Body of pancreas (tissue), 4 donors: ENCODE measurements around the gene RUSC1. TPM values are rescaled to one million over a fixed set of nuclear protein-coding genes. Genes with fewer than 3 reads are reported as not detected.
A peak's percentile ranks its signal among the peaks of the same experiment; 100 is the strongest.

ENCODE experiments used
- ATAC-seq: fragments of 150-250 bp; one replicate; pipeline ENCODE4 v1.9.1; 2016
- DNase-seq, 4 donors: peaks; one replicate each; pipeline ENCODE4 v3.0.0-alpha.2; 2019
- H3K27ac ChIP-seq, 4 donors: fragments of 200-600 bp; sonication (generic); 1 replicate in 3 of 4; 2 replicates in 1 of 4; pipeline versions ENCODE4 v1.5.1 to v1.6.1; 2016 to 2019; ENCODE audit warnings: mild to moderate bottlenecking in 1 of 4, mixed read lengths in 1 of 4, moderate library complexity in 1 of 4
- H3K27me3 ChIP-seq, 2 donors: fragments of 200-600 bp; sonication (generic); one replicate each; pipeline ENCODE4 v1.6.0; 2016; ENCODE audit warnings: mild to moderate bottlenecking in 1 of 2
- H3K36me3 ChIP-seq, 2 donors: fragments of 200-600 bp; sonication (generic); replicated peaks in 1 of 2; 2 replicates each; pipeline ENCODE4 v1.5.1; 2016; ENCODE audit warnings: low read depth in 2 of 2; ENCODE audit not compliant: insufficient read depth in 1 of 2
- H3K4me1 ChIP-seq: fragments of 200-600 bp; sonication (generic); one replicate; pipeline ENCODE4 v1.6.0; 2016
- H3K4me3 ChIP-seq, 2 donors: fragments of 200-600 bp; sonication (generic); 1 replicate in 1 of 2; 2 replicates in 1 of 2; pipeline ENCODE4 v1.5.1; 2016 to 2019
- H3K9me3 ChIP-seq, 3 donors: fragments of 200-600 bp; sonication (generic); 1 replicate in 2 of 3; 2 replicates in 1 of 3; pipeline ENCODE4 v1.5.1; 2016
- POLR2A ChIP-seq, 3 donors: fragments of 450-650 bp; IDR thresholded peaks; one replicate each; pipeline ENCODE4 v1.6.1; 2016; ENCODE audit warnings: antibody characterized with exemption in 3 of 3, mild to moderate bottlenecking in 2 of 3
- WGBS, 2 donors: methylation state at CpG; one replicate each; pipeline ENCODE4 v1.1.5; 2017; 5-methylcytosine and 5-hydroxymethylcytosine counted together
- intact Hi-C: fragments of 100-400 bp; cut with DNase I; formaldehyde crosslinking; loops from one replicate; pipeline ENCODE4 v1.15.1; 2023
- total RNA-seq, 2 donors: library from RNA; depleted of rRNA; stranded (reverse); fragments of >200 nt; gene quantifications; one replicate each; pipeline ENCODE4 v1.1.0, GENCODE V29; 2016
- TF ChIP-seq, protein P1 (sequence below), 7 experiments: fragments of 450-650 bp in 4 of 7; fragments of 200-600 bp in 3 of 7; sonication (generic) in 3 of 7; IDR thresholded peaks; one replicate each; pipeline ENCODE4 v1.5.1; 2016 to 2019; ENCODE audit warnings: antibody characterized with exemption in 7 of 7

Gene RUSC1, protein sequence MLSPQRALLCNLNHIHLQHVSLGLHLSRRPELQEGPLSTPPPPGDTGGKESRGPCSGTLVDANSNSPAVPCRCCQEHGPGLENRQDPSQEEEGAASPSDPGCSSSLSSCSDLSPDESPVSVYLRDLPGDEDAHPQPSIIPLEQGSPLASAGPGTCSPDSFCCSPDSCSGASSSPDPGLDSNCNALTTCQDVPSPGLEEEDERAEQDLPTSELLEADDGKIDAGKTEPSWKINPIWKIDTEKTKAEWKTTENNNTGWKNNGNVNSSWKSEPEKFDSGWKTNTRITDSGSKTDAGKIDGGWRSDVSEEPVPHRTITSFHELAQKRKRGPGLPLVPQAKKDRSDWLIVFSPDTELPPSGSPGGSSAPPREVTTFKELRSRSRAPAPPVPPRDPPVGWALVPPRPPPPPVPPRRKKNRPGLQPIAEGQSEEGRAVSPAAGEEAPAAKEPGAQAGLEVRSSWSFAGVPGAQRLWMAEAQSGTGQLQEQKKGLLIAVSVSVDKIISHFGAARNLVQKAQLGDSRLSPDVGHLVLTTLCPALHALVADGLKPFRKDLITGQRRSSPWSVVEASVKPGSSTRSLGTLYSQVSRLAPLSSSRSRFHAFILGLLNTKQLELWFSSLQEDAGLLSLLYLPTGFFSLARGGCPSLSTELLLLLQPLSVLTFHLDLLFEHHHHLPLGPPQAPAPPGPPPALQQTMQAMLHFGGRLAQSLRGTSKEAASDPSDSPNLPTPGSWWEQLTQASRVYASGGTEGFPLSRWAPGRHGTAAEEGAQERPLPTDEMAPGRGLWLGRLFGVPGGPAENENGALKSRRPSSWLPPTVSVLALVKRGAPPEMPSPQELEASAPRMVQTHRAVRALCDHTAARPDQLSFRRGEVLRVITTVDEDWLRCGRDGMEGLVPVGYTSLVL
- total RNA-seq, result 10 to 100 TPM; 19.4 to 21.3 TPM

GRCh38 chr1:155320661-155321617 lies at the start of gene RUSC1:
TSS of gene RUSC1 (plus strand) at chr1:155320894. CDS start at chr1:155321774, 880 bp downstream.
- no peak for ATAC-seq
- intact Hi-C loops, result loop anchor here (5.0 kb wide), 1 partner anchor 69 kb away; no protein-coding TSS in a partner anchor
- peak; percentile 60 to 76 (median 66) for DNase-seq
- TF ChIP-seq, protein P1, sequence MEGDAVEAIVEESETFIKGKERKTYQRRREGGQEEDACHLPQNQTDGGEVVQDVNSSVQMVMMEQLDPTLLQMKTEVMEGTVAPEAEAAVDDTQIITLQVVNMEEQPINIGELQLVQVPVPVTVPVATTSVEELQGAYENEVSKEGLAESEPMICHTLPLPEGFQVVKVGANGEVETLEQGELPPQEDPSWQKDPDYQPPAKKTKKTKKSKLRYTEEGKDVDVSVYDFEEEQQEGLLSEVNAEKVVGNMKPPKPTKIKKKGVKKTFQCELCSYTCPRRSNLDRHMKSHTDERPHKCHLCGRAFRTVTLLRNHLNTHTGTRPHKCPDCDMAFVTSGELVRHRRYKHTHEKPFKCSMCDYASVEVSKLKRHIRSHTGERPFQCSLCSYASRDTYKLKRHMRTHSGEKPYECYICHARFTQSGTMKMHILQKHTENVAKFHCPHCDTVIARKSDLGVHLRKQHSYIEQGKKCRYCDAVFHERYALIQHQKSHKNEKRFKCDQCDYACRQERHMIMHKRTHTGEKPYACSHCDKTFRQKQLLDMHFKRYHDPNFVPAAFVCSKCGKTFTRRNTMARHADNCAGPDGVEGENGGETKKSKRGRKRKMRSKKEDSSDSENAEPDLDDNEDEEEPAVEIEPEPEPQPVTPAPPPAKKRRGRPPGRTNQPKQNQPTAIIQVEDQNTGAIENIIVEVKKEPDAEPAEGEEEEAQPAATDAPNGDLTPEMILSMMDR (IDR thresholded peaks at IDR 0.05), result no peak
- peak in 2 of 3 donors; percentile 32 to 39 for TF ChIP-seq POLR2A (IDR thresholded peaks at IDR 0.05)
- 19 to 42% methylated on average over 41 to 51 of the region's 51 CpGs for WGBS, 2 donors
- no peak within 1 kb of the TSS for H3K4me3 ChIP-seq
- peaks cover 33% of the 10 kb centered on the region for H3K4me1 ChIP-seq
- H3K27me3 ChIP-seq, result no peaks in the 10 kb centered on the region
- peak within 1 kb of the TSS in 2 of 4 donors; percentile 28 to 35 for H3K27ac ChIP-seq
- no peaks in the 10 kb centered on the region for H3K36me3 ChIP-seq
- H3K9me3 ChIP-seq, result no peaks in the 10 kb centered on the region

DNA sequence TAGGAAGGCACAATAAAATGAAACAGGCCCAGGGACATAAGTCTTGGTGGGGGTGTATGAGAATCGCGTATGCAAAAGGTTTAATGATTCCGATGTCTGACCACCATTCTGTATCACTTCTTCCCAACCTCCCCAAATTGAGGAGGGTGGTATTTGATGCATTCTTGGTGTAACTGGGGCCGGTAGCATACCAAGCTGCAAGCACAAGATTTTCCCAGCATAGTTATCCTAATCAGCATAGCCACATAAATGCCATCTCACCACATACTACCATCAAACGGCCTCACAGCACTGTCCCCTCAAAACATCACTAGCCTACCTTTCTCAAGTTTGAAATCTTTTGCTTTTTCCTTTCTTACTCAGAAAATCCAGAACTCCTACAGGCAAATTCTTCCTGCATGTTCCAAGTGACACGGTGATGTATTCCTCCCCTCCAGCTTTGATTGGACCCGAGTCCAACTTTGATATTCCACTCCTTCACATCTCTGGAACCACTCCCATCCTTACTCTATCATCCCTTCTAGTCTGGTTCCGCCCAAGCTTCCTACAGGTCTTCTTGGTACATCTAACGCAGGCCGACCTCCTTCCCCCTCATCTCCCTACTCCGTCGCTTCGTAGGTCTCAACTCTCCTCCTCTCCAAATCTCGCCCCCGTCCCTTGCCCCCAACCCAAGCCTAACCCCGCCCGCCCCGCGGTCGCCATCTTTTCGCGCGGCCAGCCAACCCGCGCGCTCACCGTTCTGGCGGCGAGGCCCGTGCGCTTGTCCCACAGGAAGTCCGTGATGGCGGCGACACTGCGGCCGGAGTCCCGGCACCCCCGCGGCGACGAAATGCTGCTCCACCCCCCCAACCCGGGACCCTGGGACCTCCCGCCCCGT lies 48.0 kb upstream of the RUSC1 start:
- no peak for TF ChIP-seq POLR2A (IDR thresholded peaks at IDR 0.05)
- TF ChIP-seq, protein P1 (IDR thresholded peaks at IDR 0.05), result no peak
- Histone ChIP-seq H3K4me1 (peaks cover 25% of the 10 kb centered on the region), H3K4me3 (peak overlapping the region; percentile 73 to 98), H3K27ac (peak overlapping the region; percentile 90 to 97 (median 94)), H3K27me3 (no peaks in the 10 kb centered on the region), H3K36me3 (peaks cover 13 to 26% of the 10 kb centered on the region in 2 donors), H3K9me3 (no peaks in the 10 kb centered on the region)
- intact Hi-C loops, result no loop called here
- WGBS, 2 donors, result 4 to 6% methylated on average over 27 to 33 of the region's 44 CpGs
- DNase-seq (no peak), ATAC-seq (peak; percentile 22)

GRCh38 chr1:155273343-155274245 lies 47.1 kb upstream of the RUSC1 start, which contains the start of gene CLK2:
TSS of gene CLK2 (minus strand) at chr1:155273504. CDS start at chr1:155270977, 2,527 bp downstream.
- intact Hi-C loops, result no loop called here
- H3K27ac ChIP-seq, result peak within 1 kb of the TSS; percentile 90 to 97 (median 94)
- H3K4me1 ChIP-seq, result peaks cover 33% of the 10 kb centered on the region
- TF ChIP-seq, protein P1 (IDR thresholded peaks at IDR 0.05), result peak in 1 of 7 experiments; percentile 12
- peak; percentile 52 to 83 (median 66) for TF ChIP-seq POLR2A (IDR thresholded peaks at IDR 0.05)
- no peaks in the 10 kb centered on the region for H3K9me3 ChIP-seq
- peaks cover 8 to 17% of the 10 kb centered on the region in 2 donors for H3K36me3 ChIP-seq
- no peaks in the 10 kb centered on the region for H3K27me3 ChIP-seq
- DNase-seq, result peak; percentile 95 to 96 (median 96)
- H3K4me3 ChIP-seq, result peak within 1 kb of the TSS; percentile 73 to 98
- ATAC-seq, result peak; percentile 86
- WGBS, 2 donors, result 16 to 31% methylated on average over 23 to 36 of the region's 61 CpGs
